Stimulated activated CD4-positive, alpha-beta T cell treated with anti-CD3 and anti-CD28 coated beads, TNF-alpha, amount 100 ng/mL, for 24 hours (primary cell): ENCODE results near the gene CACNA1S.

Experiments used
- DNase-seq, 3 experiments: peaks; one replicate each; pipeline ENCODE4 v3.0.0-alpha.2; 2020; ENCODE audit warnings: low read depth in 3 of 3

CACNA1S gene

GRCh38 chr1:201093561-201093960 is 18.7 kb downstream of the CACNA1S start:
- DNase-seq: no peak

- DNase-seq: no peak
Observed at GRCh38 chr1:201092738-201093137, 19.5 kb downstream of the CACNA1S start.

- no peak for DNase-seq
Observed at GRCh38 chr1:201091256-201091655, 21.0 kb downstream of the CACNA1S start.

DNA sequence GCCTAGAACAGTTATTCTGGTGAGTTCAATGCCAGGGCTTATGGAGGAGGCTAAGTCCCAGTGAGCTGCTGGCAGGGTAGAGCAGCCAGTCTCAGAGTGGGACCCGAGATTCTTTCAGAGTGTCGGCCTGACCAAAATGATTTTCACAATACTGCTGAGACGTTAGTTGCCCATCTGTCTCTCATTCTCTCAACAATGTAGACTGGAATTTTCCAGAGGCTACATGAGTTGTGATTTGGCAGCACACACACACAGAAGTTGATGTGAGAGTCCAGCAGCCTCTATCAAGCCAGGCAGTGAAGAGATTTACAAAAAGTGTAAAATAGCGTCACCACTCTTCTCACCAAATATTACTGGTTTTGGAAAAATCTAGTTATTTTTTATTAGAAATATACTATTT is 21.7 kb downstream of the CACNA1S start:
- no peak for DNase-seq

- DNase-seq: no peak
Observed at GRCh38 chr1:201089596-201089995, 22.6 kb downstream of the CACNA1S start.

DNA sequence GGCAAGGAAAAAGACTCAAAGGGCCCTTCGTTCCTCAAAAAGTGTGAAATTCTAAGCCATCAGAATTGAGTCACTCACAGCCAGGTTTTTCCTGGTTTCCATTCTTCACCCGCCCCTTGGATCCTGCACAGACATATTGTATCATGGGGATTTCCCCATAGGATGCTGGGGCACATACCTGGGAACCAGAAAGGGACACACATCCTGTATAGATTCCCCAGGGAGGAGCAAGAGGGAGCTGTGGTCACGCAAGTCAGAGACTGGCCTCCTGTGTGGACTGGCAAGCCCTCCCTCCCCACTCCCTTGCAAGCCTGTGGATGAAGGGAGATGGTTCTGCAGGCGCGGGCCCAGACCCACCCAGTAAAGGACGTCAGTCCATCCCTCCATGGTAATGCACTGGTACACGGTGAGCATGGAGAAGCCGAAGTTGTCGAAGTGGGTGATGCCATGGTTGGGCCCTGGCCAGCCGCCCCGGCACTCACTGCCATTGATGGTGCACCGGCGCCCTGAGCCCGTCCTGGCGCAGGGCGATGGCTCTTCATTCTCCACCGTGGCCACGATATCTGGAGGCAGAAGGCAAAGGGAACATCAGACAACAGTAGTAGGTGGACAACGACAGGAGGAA is 23.2 kb downstream of the CACNA1S start:
- DNase-seq: no peak

- DNase-seq: no peak
Observed at GRCh38 chr1:201088395-201088794, 23.8 kb downstream of the CACNA1S start.

DNA sequence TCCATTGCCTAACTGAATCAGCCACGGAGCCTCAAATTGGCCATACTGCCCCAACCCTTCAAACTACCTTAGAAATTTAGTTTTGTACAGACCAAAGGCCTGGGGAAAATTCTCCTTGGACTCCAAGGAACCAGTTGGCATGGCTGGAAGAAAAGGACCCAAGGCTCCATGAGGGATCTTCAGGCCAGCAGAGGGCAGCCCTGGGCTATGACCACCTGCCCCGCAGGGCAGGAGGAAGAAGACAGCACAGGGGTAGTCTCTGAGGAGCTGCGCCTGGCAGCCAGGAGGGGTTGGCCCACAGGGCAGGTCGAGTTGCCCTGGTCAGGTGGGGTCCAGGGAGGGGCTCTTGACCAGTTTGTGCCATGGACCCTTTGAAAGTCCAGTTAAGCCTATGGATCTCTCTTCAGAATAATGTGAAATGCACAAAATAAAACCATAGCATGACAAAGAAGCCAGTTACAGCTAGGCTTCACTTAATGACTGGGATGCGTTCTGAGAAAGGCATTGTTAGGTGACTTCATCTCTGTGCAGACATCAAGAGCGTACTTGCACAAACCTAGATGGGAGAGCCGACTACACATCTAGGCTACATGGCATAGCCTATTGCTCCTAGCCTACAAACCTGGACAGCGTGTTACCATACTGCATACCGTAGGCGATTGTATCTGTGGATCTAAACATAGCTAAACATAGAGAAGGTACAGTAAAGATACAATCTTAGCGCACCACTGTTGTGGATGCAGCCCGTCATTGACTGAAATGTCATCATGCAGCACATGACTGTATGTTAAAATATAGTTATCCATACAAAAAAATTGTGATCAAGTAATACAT is 26.1 kb downstream of the CACNA1S start:
- peak in 2 of 3 experiments; percentile 4 to 42 for DNase-seq

DNA sequence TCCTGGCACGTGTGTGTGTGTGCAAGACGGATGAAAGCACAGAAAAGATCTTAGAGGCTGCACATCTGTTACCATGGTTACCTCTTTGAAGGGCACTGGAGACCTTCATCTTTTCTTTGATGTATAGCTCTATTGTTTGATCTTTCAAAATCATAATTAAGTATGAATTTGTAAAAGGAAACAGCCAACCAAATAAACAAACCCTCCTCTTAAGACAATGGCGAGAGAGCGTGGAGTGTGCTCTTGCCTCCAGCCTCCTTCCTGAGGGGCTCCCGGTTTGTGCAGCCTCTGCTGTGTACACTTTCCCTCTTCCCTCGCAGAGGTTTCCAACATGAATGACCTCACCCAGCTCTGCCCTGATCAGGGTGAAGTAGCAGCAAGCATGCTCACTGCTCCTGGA is 27.9 kb downstream of the CACNA1S start:
- no peak for DNase-seq

DNA sequence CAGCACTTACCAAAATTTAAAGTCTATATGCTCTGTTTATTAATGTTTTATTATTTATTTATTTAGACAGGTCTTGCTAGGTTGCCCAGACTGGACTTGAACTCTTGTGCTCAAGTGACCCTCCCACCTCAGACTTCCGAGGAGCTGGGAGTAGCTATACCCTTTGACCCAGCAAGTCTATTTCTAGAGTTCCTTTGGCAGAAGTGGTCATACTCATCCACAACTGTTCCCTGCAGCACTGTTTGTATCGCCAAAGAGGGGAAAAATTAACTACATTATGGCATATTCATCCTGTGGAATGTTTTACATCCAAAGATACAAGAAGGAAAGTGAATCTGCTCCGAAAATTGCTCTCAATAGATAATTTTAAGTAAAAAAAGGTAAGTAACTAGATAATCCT is 28.5 kb downstream of the CACNA1S start:
- no peak for DNase-seq

DNA sequence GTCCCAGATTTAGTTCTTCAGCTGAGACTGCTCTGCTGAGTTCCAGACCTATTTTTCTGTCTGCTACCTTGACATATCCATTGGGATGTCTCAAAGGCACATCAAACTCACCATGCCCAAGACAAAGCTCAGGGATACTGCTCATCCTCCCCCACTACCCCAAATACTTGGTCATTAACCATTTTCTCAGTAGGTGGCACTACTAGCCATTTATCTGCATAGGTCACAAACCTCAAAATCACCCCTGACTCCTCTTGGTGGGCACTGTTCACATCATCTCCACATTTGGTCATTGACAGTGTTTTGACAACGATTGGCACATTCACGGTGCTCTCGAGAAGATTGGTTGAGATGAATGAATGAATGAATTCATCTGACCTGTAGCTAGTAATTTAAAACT is 32.1 kb downstream of the CACNA1S start:
- DNase-seq: no peak

GRCh38 chr1:201077736-201078135 is 34.5 kb downstream of the CACNA1S start:
- no peak for DNase-seq

DNA sequence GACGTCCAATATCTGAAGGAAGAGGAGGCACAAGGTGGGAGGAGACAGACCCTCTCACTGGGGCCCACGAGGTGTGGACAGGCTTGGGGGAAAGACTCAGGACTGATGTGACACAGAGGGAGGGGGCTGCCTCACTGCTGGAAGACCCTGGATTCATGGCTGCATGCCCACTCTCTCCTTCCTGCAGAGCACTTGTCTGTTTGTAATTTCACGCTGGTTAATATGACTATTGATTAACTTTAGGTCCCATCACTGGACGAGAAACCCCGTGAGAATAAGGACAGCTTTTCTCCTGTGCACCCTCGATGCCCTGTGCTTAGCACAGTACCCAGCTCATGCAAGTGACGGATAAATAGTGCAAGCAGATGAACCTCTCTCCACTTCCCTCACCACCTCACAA is 35.1 kb downstream of the CACNA1S start:
- no peak for DNase-seq

DNA sequence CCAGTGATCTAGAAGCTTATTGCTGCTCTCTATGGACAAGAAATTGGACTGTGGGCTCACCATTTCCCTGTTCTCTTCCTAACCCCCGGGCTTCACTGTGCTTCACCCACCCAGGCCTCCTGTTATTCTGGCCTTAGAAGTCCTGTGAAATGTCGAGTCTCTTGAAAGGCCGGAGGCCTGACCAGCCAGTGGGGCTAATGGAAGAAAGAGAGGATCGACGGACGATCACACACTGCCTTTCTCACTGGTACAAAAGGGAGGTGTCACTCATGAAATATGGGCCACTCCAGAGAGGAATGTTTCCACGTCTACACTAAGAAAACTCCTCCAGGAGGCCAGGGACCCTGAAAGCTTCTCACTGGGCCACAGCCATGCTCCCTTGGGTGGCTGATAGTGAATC is 36.1 kb downstream of the CACNA1S start:
- no peak for DNase-seq

GRCh38 chr1:201074018-201074417 is 38.2 kb downstream of the CACNA1S start:
- no peak for DNase-seq

GRCh38 chr1:201072922-201073321 is 39.3 kb downstream of the CACNA1S start:
- no peak for DNase-seq

DNA sequence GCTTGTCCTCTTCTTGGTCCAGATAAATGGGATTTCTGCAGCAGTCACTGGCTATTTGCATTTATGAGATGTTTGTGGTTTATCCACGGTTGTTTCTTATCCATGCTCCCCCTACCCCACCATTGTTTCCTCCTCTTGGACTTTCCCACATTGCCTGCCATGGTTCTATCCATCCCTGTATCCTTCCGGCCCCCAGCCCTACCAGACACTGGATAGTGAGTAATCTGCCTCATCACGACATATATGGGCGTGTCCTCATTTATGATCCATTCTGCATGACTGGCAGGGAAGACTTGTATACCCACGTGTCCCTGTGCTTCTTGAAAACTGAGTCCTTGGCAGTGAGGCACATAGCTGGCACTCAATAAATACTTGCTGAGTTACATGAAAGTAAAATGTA is 40.1 kb downstream of the CACNA1S start:
- no peak for DNase-seq

DNA sequence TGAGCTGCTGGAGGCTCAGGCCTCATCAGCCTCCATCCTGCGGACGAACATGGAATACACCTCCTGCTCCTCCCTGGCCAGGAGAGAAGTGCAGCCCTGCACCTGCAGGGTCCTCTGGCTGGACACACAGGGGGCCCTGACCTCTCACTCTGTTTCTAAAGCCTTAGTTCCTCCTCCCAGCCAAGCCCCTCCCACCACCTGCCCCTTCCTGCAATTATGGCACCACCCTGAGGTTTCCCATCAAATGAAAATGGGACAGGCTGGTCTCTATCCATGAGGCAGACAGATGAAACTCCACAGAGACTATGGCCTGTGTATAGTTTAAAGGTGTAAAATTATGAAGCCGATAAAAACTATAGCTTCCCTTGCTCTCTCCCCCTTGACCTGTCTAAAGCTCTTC is 42.6 kb downstream of the CACNA1S start:
- DNase-seq: no peak

DNA sequence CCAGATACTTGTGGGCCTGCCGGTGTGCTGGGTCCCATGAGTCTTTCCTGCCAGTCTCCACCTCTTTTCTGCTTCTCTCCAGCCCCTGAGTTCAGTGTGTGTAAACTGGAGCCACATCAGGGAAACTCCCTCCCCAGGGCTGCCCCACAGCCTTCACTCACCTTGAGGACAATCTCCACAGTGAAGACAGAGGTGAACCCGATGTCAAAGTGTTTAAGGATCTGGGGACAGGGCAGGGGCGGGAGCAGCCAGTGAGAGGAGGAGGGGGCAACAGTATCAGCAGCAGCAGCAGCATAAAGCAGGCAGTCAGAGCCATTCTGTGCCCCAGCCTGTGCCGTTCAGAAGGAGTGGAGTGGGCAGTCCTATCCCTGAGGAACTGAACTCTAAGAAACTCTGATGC is 43.2 kb downstream of the CACNA1S start:
- no peak for DNase-seq

- DNase-seq: no peak
Observed at GRCh38 chr1:201066986-201067385, 45.2 kb downstream of the CACNA1S start.

GRCh38 chr1:201065686-201066085 is 46.5 kb downstream of the CACNA1S start:
- DNase-seq: no peak

GRCh38 chr1:201064806-201065205 is 47.4 kb downstream of the CACNA1S start:
- no peak for DNase-seq

DNA sequence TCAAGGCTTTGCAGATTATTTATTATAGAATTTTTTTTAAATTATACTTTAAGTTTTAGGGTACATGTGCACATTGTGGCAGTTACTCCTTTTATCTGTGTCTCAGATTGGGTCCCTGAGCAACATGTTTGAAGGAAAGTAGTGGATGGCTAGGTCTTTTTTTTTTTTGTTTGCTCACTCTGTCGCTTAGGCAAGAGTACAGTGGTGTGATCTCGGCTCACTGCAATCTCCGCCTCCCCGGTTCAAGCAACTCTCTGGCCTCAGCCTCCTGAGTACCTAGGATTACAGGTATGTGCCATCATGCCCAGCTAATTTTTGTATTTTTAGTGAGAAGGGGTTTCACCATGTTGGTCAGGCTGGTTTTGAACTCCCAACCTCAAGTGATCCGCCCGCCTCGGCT is 49.1 kb downstream of the CACNA1S start:
- no peak for DNase-seq
